Measurements from ENCODE around the gene WASL. TPM values are rescaled to one million over a fixed set of nuclear protein-coding genes. Genes with fewer than 3 reads are reported as not detected.

WASL gene
- total RNA-seq, 1 experiment from 2014 or later = 39.3 TPM

DNA sequence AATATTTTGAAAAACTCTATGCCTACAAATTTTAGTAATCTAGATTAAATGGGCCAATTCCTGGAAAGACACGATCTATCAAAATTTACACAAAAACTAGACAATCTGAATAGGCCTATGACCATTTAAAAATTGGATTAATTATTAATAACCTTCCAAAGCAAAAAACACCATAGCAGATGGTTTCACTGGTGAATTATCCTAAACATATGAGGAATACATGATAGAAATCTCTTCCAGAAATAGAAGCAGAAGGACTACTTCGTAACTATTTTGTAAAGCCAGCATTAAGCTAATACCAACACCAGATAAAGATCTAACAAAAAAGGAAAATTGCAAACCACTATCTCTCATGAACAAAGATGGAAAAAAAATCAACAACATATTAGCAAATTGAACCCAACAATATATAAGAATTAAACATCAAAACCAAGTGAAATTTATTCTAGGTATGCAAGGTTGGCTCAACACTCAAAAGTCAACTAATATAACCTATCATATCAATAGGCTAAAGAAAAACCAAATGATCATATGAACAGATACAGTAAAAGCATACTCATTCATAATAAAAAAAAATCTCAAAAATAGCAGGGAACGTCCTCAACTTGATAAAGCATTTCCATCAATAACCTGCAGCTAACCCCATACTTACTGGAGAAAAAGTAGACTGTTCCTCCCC, 16.3 kb downstream of the WASL start:
- H3K27me3 Mint-ChIP-seq (ENCODE audit: low read depth) = no peaks in the 10 kb centered on the region
- Histone ChIP-seq H2BK5ac (ENCODE audit: insufficient read length, low read length) (no peak overlapping the region), H2BK20ac (ENCODE audit: low read depth, low read length, poor library complexity, severe bottlenecking) (no peak overlapping the region), H2AFZ (ENCODE audit: low read length) (no peak overlapping the region), H3K56ac (ENCODE audit: insufficient read length, low read depth, low read length) (no peak overlapping the region), H3K79me2 (ENCODE audit: insufficient read depth, low read length) (peaks cover 27% of the 10 kb centered on the region; the same call in 1 of the 2 replicates), H3K14ac (ENCODE audit: insufficient read depth, low read length) (no peak overlapping the region), H3T11ph (ENCODE audit: low read length) (no peak overlapping the region), H3K4me1 (ENCODE audit: insufficient read depth, low read length) (no peaks in the 10 kb centered on the region), H3K18ac (ENCODE audit: insufficient read length, low read depth, low read length) (no peak overlapping the region), H3K4me2 (ENCODE audit: insufficient read depth, insufficient read length, low read length) (no peak overlapping the region), H3K9ac (ENCODE audit: extremely low read depth, insufficient read length, low read length) (no peak overlapping the region), H4K8ac (replicated peaks; ENCODE audit: insufficient read length, low read depth, low read length) (no peak overlapping the region), H3K9me3 (ENCODE audit: control insufficient read depth, low read depth, low read length) (no peaks in the 10 kb centered on the region), H2AK5ac (ENCODE audit: insufficient read length, low read length) (no peak overlapping the region), H2BK120ac (ENCODE audit: low read depth, low read length, poor library complexity, severe bottlenecking) (no peak overlapping the region), H4K91ac (ENCODE audit: insufficient read length, low read depth, low read length) (no peak overlapping the region), H4K5ac (ENCODE audit: insufficient read length, low read depth, low read length) (no peak overlapping the region), H3K4ac (ENCODE audit: low read depth, low read length) (no peak overlapping the region), H2BK12ac (ENCODE audit: insufficient read length, low read depth, low read length) (no peak overlapping the region), H2BK15ac (ENCODE audit: low read depth, low read length) (no peak overlapping the region), H3K79me1 (ENCODE audit: insufficient read depth, low read depth, low read length, poor library complexity, severe bottlenecking) (no peaks in the 10 kb centered on the region), H3K23me2 (ENCODE audit: insufficient read length, low read depth, low read length, poor library complexity, severe bottlenecking) (no peaks in the 10 kb centered on the region), H3K27ac (ENCODE audit: insufficient read length, low read depth, low read length) (no peak overlapping the region), H3K23ac (ENCODE audit: insufficient read length, low read depth, low read length) (no peak overlapping the region), H3K27me3 (ENCODE audit: insufficient read depth, low read length) (no peaks in the 10 kb centered on the region), H4K20me1 (ENCODE audit: control insufficient read depth, insufficient read depth, insufficient read length) (no peaks in the 10 kb centered on the region)
- peaks cover 13 to 14% of the 10 kb centered on the region in 2 experiments for H3K4me1 Mint-ChIP-seq
- H3K36me3 Mint-ChIP-seq (ENCODE audit: insufficient read depth in 1 of 3, low read depth in 3 of 3) = peaks cover 4 to 27% (median 11%) of the 10 kb centered on the region in 3 experiments; a peak in 5 of 7 replicates
- no peak overlapping the region for H3K4me3 Mint-ChIP-seq
- TF ChIP-seq, protein P1, sequence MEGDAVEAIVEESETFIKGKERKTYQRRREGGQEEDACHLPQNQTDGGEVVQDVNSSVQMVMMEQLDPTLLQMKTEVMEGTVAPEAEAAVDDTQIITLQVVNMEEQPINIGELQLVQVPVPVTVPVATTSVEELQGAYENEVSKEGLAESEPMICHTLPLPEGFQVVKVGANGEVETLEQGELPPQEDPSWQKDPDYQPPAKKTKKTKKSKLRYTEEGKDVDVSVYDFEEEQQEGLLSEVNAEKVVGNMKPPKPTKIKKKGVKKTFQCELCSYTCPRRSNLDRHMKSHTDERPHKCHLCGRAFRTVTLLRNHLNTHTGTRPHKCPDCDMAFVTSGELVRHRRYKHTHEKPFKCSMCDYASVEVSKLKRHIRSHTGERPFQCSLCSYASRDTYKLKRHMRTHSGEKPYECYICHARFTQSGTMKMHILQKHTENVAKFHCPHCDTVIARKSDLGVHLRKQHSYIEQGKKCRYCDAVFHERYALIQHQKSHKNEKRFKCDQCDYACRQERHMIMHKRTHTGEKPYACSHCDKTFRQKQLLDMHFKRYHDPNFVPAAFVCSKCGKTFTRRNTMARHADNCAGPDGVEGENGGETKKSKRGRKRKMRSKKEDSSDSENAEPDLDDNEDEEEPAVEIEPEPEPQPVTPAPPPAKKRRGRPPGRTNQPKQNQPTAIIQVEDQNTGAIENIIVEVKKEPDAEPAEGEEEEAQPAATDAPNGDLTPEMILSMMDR (conservative IDR thresholded peaks at IDR 0.05) = no peak
- H3K27ac Mint-ChIP-seq = no peak overlapping the region; a peak in 1 of 7 replicates
- peaks cover 0 to 2% of the 10 kb centered on the region in 2 experiments; a peak in 2 of 5 replicates for H3K9me3 Mint-ChIP-seq
- DNase-seq = no peak
- whole genome bisulfite sequencing (ENCODE audit: extremely low coverage, insufficient read length, low lambda C conversion rate) = no CpG with 5 or more reads among the region's 3 CpGs
